CD4-positive, alpha-beta T cell treated with Interleukin-4 for 4 hours (primary cell): ENCODE data around the gene NUDCD3.

Experiments used
- DNase-seq: peaks from one replicate; pipeline ENCODE4 v3.0.0-alpha.2; 2020

NUDCD3 gene

GRCh38 chr7:44381494-44382220, 108.8 kb downstream of the NUDCD3 start:
- DNase-seq = no peak

- DNase-seq = no peak
Observed at GRCh38 chr7:44380831-44381493, 109.5 kb downstream of the NUDCD3 start.

GRCh38 chr7:44380189-44380830, 110.1 kb downstream of the NUDCD3 start:
- no peak for DNase-seq

- DNase-seq = no peak
Observed at GRCh38 chr7:44379366-44380188, 110.9 kb downstream of the NUDCD3 start.

GRCh38 chr7:44378744-44379143, 111.7 kb downstream of the NUDCD3 start:
- no peak for DNase-seq

- DNase-seq = no peak
Observed at GRCh38 chr7:44377681-44378421, 112.6 kb downstream of the NUDCD3 start.

- no peak for DNase-seq
Observed at GRCh38 chr7:44377134-44377463, 113.4 kb downstream of the NUDCD3 start.

GRCh38 chr7:44376429-44377133, 113.9 kb downstream of the NUDCD3 start:
- DNase-seq = no peak

- DNase-seq = no peak
Observed at GRCh38 chr7:44375926-44376342, 114.5 kb downstream of the NUDCD3 start.

- no peak for DNase-seq
Observed at GRCh38 chr7:44375236-44375699, 115.2 kb downstream of the NUDCD3 start.

GRCh38 chr7:44374007-44374763, 116.3 kb downstream of the NUDCD3 start:
- no peak for DNase-seq

- no peak for DNase-seq
Observed at GRCh38 chr7:44373418-44373740, 117.1 kb downstream of the NUDCD3 start.

- DNase-seq = no peak
Observed at GRCh38 chr7:44372560-44373417, 117.7 kb downstream of the NUDCD3 start.

- DNase-seq = no peak
Observed at GRCh38 chr7:44368885-44369284, 121.6 kb downstream of the NUDCD3 start.

GRCh38 chr7:44368455-44368854, 122.0 kb downstream of the NUDCD3 start:
- no peak for DNase-seq

- DNase-seq = no peak
Observed at GRCh38 chr7:44367475-44368043, 122.9 kb downstream of the NUDCD3 start.

GRCh38 chr7:44366986-44367385, 123.5 kb downstream of the NUDCD3 start:
- no peak for DNase-seq

GRCh38 chr7:44353668-44354067, 136.8 kb downstream of the NUDCD3 start:
- DNase-seq = no peak

GRCh38 chr7:44348851-44349781, 141.3 kb downstream of the NUDCD3 start:
- DNase-seq = no peak
